Endothelial cell of umbilical vein (primary cell): ENCODE data around the gene CHST15. TPM values are rescaled to one million over a fixed set of nuclear protein-coding genes. Genes with fewer than 3 reads are reported as not detected.

Experiments
- BruUV-seq: library from RNA; stranded (reverse); fragments of 400-500 nt; replicated peaks from 2 replicates; lab custom pipeline; 2021; lab: Mats Ljungman, UMichigan
- CTCF ChIA-PET: fragments of 300-600, 350-600 bp; sonication (Branson Sonifier 250); formaldehyde crosslinking; loops from one replicate; lab custom pipeline; 2021; ENCODE audit warnings: antibody characterized with exemption, inconsistent platforms; lab: Charles Lee
- POLR2A ChIA-PET: fragments of 300-600, 350-600 bp; sonication (Branson Sonifier 250); formaldehyde crosslinking; loops from one replicate; lab custom pipeline; 2021; ENCODE audit warnings: antibody characterized with exemption, inconsistent platforms; lab: Charles Lee
- DNase-seq: peaks from one replicate; pipeline ENCODE4 v3.0.0-alpha.2; 2011; ENCODE audit warnings: low read depth, low spot score
- FAIRE-seq: peaks from 2 replicates; lab custom pipeline; 2011; peaks lifted over from hg19 to GRCh38; lab: Jason Lieb, UNC
- H2AFZ ChIP-seq: 2 replicates; pipeline ENCODE4 v1.6.0; 2012; ENCODE audit warnings: low read depth, low read length, control low read depth, inconsistent platforms
- H3K27ac ChIP-seq: 2 replicates; pipeline ENCODE4 v1.5.1; 2011; ENCODE audit warnings: low read depth, mild to moderate bottlenecking, control low read depth, low read length, moderate library complexity; ENCODE audit not compliant: insufficient read depth
- H3K27me3 ChIP-seq, 2 experiments: 2 replicates each; pipeline versions ENCODE4 v1.6.0 to v1.6.1; 2011; ENCODE audit warnings: low read length in 2 of 2, mixed read lengths in 1 of 2; ENCODE audit not compliant: control insufficient read depth in 2 of 2, insufficient read depth in 2 of 2
- H3K36me3 ChIP-seq, 2 experiments: 2 replicates in 1 of 2; 3 replicates in 1 of 2; pipeline ENCODE4 v1.5.1; 2011; ENCODE audit warnings: low read length in 2 of 2, mild to moderate bottlenecking in 1 of 2, moderate library complexity in 1 of 2; ENCODE audit not compliant: control insufficient read depth in 2 of 2, insufficient read depth in 2 of 2; ENCODE audit errors: extremely low read depth in 1 of 2
- H3K4me1 ChIP-seq: 3 replicates; pipeline ENCODE4 v1.5.1; 2011; ENCODE audit warnings: mild to moderate bottlenecking, low read length; ENCODE audit not compliant: control insufficient read depth, insufficient read depth; ENCODE audit errors: extremely low read depth
- H3K4me2 ChIP-seq: 2 replicates; pipeline ENCODE4 v1.6.1; 2011; ENCODE audit warnings: low read length, control low read depth, mixed read lengths; ENCODE audit not compliant: insufficient read depth
- H3K4me3 ChIP-seq, 3 experiments: fragments of 200-600 bp in 1 of 3; sonication (generic), shearing (Covaris generic) in 1 of 3; replicated peaks in 1 of 3; 2 replicates each; pipeline ENCODE4 v1.5.1; 2011 to 2016; ENCODE audit warnings: control low read depth in 3 of 3, low read length in 3 of 3, mild to moderate bottlenecking in 2 of 3, inconsistent platforms in 1 of 3, low read depth in 1 of 3, moderate library complexity in 1 of 3; ENCODE audit not compliant: insufficient read depth in 1 of 3
- H3K79me2 ChIP-seq: 2 replicates; pipeline ENCODE4 v1.6.0; 2012; ENCODE audit warnings: low read length, inconsistent platforms; ENCODE audit not compliant: control insufficient read depth, insufficient read depth
- H3K9ac ChIP-seq: replicated peaks from 2 replicates; pipeline ENCODE3; 2011; ENCODE audit warnings: low read length, control low read depth; ENCODE audit not compliant: insufficient read depth; ENCODE audit errors: extremely low read depth
- H3K9me1 ChIP-seq: replicated peaks from 3 replicates; pipeline ENCODE4 v1.6.0; 2011; ENCODE audit warnings: mild to moderate bottlenecking, low read length; ENCODE audit not compliant: control insufficient read depth, insufficient read depth; ENCODE audit errors: extremely low read depth
- H3K9me3 ChIP-seq: replicated peaks from 2 replicates; pipeline ENCODE4 v1.5.1; 2012; ENCODE audit warnings: low read length, inconsistent platforms; ENCODE audit not compliant: control insufficient read depth, insufficient read depth
- H4K20me1 ChIP-seq: replicated peaks from 2 replicates; pipeline ENCODE3; 2011; ENCODE audit warnings: mild to moderate bottlenecking, low read length; ENCODE audit not compliant: control insufficient read depth, insufficient read depth; ENCODE audit errors: extremely low read depth
- CTCF ChIP-seq, 2 donors: IDR thresholded peaks; 1 replicate in 1 of 2; 2 replicates in 1 of 2; pipeline ENCODE4 v1.5.1; 2011; ENCODE audit warnings: low read length in 2 of 2, mild to moderate bottlenecking in 2 of 2, moderate library complexity in 2 of 2, control low read depth in 1 of 2, inconsistent platforms in 1 of 2, low read depth in 1 of 2; ENCODE audit not compliant: insufficient read depth in 1 of 2; ENCODE audit errors: extremely low read depth in 1 of 2
- EZH2 ChIP-seq: IDR thresholded peaks from 2 replicates; pipeline ENCODE4 v1.6.1; 2012; ENCODE audit warnings: borderline replicate concordance, low read depth, mild to moderate bottlenecking, moderate library complexity, low read length, inconsistent platforms; ENCODE audit not compliant: severe bottlenecking
- FOS ChIP-seq: IDR thresholded peaks from 2 replicates; pipeline ENCODE4 v1.6.1; 2011; ENCODE audit warnings: mild to moderate bottlenecking, low read length, moderate library complexity, borderline replicate concordance; ENCODE audit not compliant: insufficient read depth
- GATA2 ChIP-seq: IDR thresholded peaks from 2 replicates; pipeline ENCODE4 v1.7.0; 2011; ENCODE audit warnings: low read depth, mild to moderate bottlenecking, moderate library complexity, mixed read lengths, low read length; ENCODE audit not compliant: insufficient read length, insufficient read depth
- JUN ChIP-seq: IDR thresholded peaks from 2 replicates; pipeline ENCODE4 v1.6.1; 2011; ENCODE audit warnings: borderline replicate concordance, low read depth; ENCODE audit not compliant: insufficient read length, insufficient read depth
- MAX ChIP-seq: IDR thresholded peaks from 2 replicates; pipeline ENCODE4 v1.6.1; 2011; ENCODE audit not compliant: insufficient read depth, insufficient read length
- MYC ChIP-seq: IDR thresholded peaks from one replicate; pipeline ENCODE4 v1.6.1; 2011; ENCODE audit warnings: mild to moderate bottlenecking, low read depth, low read length
- POLR2A ChIP-seq: IDR thresholded peaks from 2 replicates; pipeline ENCODE4 v1.6.1; 2012; ENCODE audit warnings: low read depth, mild to moderate bottlenecking, control low read depth, low read length
- POLR2AphosphoS5 ChIP-seq: IDR thresholded peaks from 2 replicates; pipeline ENCODE4 v1.6.1; 2012; ENCODE audit warnings: low read depth, mild to moderate bottlenecking, control low read depth, low read length, moderate library complexity; ENCODE audit not compliant: insufficient read depth
- dilution Hi-C: fragments of 300-500 bp; cut with MboI; formaldehyde crosslinking; loops from one replicate; pipeline ENCODE4 v1.15.0; 2019; ENCODE audit warnings: low sequenced_read_pairs; ENCODE audit not compliant: extremely low pct_ligation_motif_present
- intact Hi-C: fragments of 100-400 bp; cut with micrococcal nuclease; formaldehyde crosslinking; loops from one replicate; pipeline ENCODE4 v1.10.0; 2022
- polyA plus RNA-seq, 4 experiments: library from polyadenylated mRNA; depleted of rRNA in 3 of 4; stranded (reverse) in 3 of 4; unstranded in 1 of 4; fragments of >200 nt; gene quantifications; 2 replicates each; pipeline versions ENCODE4 v1.2.1 to v1.2.3, GENCODE V29; 2011 to 2012; ENCODE audit warnings: missing spikeins in 1 of 4
- total RNA-seq: library from RNA; stranded (reverse); gene quantifications from 2 replicates; pipeline ENCODE4 v1.2.3, GENCODE V29; 2021

Gene CHST15
- total and polyA plus RNA-seq, 2 donors (not counting 3 experiments of a cell fraction or from before 2014, with no cell fraction given) = 23.1 to 29.2 TPM

- Histone ChIP-seq H3K4me3 (no peak overlapping the region), H3K9me3 (no peaks in the 10 kb centered on the region), H3K4me1 (no peaks in the 10 kb centered on the region), H3K9me1 (no peaks in the 10 kb centered on the region), H3K4me2 (no peak overlapping the region), H4K20me1 (no peaks in the 10 kb centered on the region), H3K9ac (no peak overlapping the region), H3K27ac (no peak overlapping the region), H3K27me3 (no peaks in the 10 kb centered on the region), H3K79me2 (no peaks in the 10 kb centered on the region), H2AFZ (no peak overlapping the region), H3K36me3 (peaks cover 0 to 2% of the 10 kb centered on the region in 2 experiments)
- intact Hi-C loops = no loop called here
- FAIRE-seq = no peak
- TF ChIP-seq POLR2AphosphoS5 (no peak), POLR2A (no peak), JUN (no peak), MYC (no peak), FOS (no peak), CTCF (IDR thresholded peaks at IDR 0.05; ENCODE audit: extremely low read depth in 1 of 2, insufficient read depth in 1 of 2, low read depth in 1 of 2, low read length in 2 of 2) (no peak), MAX (no peak), GATA2 (no peak), EZH2 (no peak)
- no peak for DNase-seq
- POLR2A ChIA-PET = no interaction called here
- dilution Hi-C loops = no loop called here
- no TSS peak for BruUV-seq
- CTCF ChIA-PET = interaction anchor here (1.0 to 6.7 kb wide), 2 partner anchors 118 to 388 kb away, joined by 3 to 41 read pairs; no protein-coding TSS in a partner anchor
Observed at GRCh38 chr10:124001391-124002148, 91.8 kb downstream of the CHST15 start.
